GM19324 (cell line): ENCODE results near the gene CRIM1.

Experiments
- ATAC-seq: cut with Tn5 transposase; IDR thresholded peaks from one replicate; pipeline ENCODE4 v1.9.1; 2021; ENCODE audit warnings: mild to moderate bottlenecking, moderate library complexity; ENCODE audit not compliant: unreplicated experiment, low FRiP score

CRIM1 gene

GRCh38 chr2:36393738-36394256 is 38.2 kb downstream of the CRIM1 start:
- ATAC-seq, result no peak

- no peak for ATAC-seq
These were observed 39.2 kb downstream of the CRIM1 start for GRCh38 chr2:36394804-36395203.

GRCh38 chr2:36395866-36396265 is 40.3 kb downstream of the CRIM1 start:
- ATAC-seq, result no peak

GRCh38 chr2:36396878-36397539 is 41.4 kb downstream of the CRIM1 start:
- ATAC-seq, result no peak

GRCh38 chr2:36397728-36398413 is 42.3 kb downstream of the CRIM1 start:
- ATAC-seq, result no peak

GRCh38 chr2:36399050-36399449 is 43.5 kb downstream of the CRIM1 start:
- no peak for ATAC-seq

- ATAC-seq, result no peak
These were observed 48.2 kb downstream of the CRIM1 start for GRCh38 chr2:36403675-36404230.

- ATAC-seq, result no peak
These were observed 48.7 kb downstream of the CRIM1 start for GRCh38 chr2:36404318-36404717.

- ATAC-seq, result no peak
These were observed 49.2 kb downstream of the CRIM1 start for GRCh38 chr2:36404754-36405153.

GRCh38 chr2:36405183-36405582 is 49.6 kb downstream of the CRIM1 start:
- ATAC-seq, result no peak

- ATAC-seq, result no peak
These were observed 50.7 kb downstream of the CRIM1 start for GRCh38 chr2:36406296-36406695.

- no peak for ATAC-seq
These were observed 51.8 kb downstream of the CRIM1 start for GRCh38 chr2:36407413-36407812.

- no peak for ATAC-seq
These were observed 52.7 kb downstream of the CRIM1 start for GRCh38 chr2:36408198-36408703.

GRCh38 chr2:36409335-36409734 is 53.8 kb downstream of the CRIM1 start:
- no peak for ATAC-seq

- ATAC-seq, result no peak
These were observed 54.4 kb downstream of the CRIM1 start for GRCh38 chr2:36409935-36410334.

- ATAC-seq, result no peak
These were observed 55.1 kb downstream of the CRIM1 start for GRCh38 chr2:36410681-36411080.

- no peak for ATAC-seq
These were observed 56.4 kb downstream of the CRIM1 start for GRCh38 chr2:36411962-36412444.

GRCh38 chr2:36413218-36413617 is 57.6 kb downstream of the CRIM1 start:
- ATAC-seq, result no peak

- ATAC-seq, result no peak
These were observed 58.7 kb downstream of the CRIM1 start for GRCh38 chr2:36414307-36414706.

- no peak for ATAC-seq
These were observed 59.9 kb downstream of the CRIM1 start for GRCh38 chr2:36415381-36416022.
